Smooth muscle cell (in vitro differentiated cells): ENCODE results near the gene TMEM72. TPM values are rescaled to one million over a fixed set of nuclear protein-coding genes. Genes with fewer than 3 reads are reported as not detected.

Experiments used
- DNase-seq: peaks from one replicate; lab custom pipeline; 2025; ENCODE audit not compliant: unreplicated experiment; lab: John Stamatoyannopoulos, UW
- H2AFZ ChIP-seq: fragments of 200-600 bp; sonication (generic); 2 replicates; pipeline ENCODE4 v1.6.0; 2016; ENCODE audit warnings: antibody characterized with exemption, low read depth, mild to moderate bottlenecking
- H3F3A ChIP-seq: fragments of 200-600 bp; sonication (generic); 2 replicates; pipeline ENCODE4 v1.6.0; 2017; ENCODE audit warnings: antibody characterized with exemption, low read depth
- H3K27ac ChIP-seq: fragments of 200-600 bp; sonication (generic); 2 replicates; pipeline ENCODE4 v1.5.1; 2016; ENCODE audit warnings: low read depth, mild to moderate bottlenecking
- H3K27me3 ChIP-seq: fragments of 200-600 bp; sonication (generic); 2 replicates; pipeline ENCODE4 v1.6.1; 2016; ENCODE audit warnings: low read depth, mild to moderate bottlenecking
- H3K36me3 ChIP-seq: fragments of 200-600 bp; sonication (generic); 2 replicates; pipeline ENCODE4 v1.5.1; 2016; ENCODE audit warnings: low read depth
- H3K4me1 ChIP-seq: fragments of 200-600 bp; sonication (generic); 2 replicates; pipeline ENCODE4 v1.5.1; 2016; ENCODE audit warnings: low read depth
- H3K4me2 ChIP-seq: fragments of 200-600 bp; sonication (generic); 2 replicates; pipeline ENCODE4 v1.6.0; 2016; ENCODE audit warnings: mild to moderate bottlenecking
- H3K4me3 ChIP-seq: fragments of 200-600 bp; sonication (generic); 2 replicates; pipeline ENCODE4 v1.5.1; 2016; ENCODE audit warnings: mild to moderate bottlenecking
- H3K79me2 ChIP-seq: fragments of 200-600 bp; sonication (generic); 2 replicates; pipeline ENCODE4 v1.6.0; 2016; ENCODE audit warnings: low read depth, mild to moderate bottlenecking
- H3K9ac ChIP-seq: fragments of 200-600 bp; sonication (generic); 2 replicates; pipeline ENCODE4 v1.6.0; 2016; ENCODE audit warnings: low read depth
- H3K9me3 ChIP-seq: fragments of 200-600 bp; sonication (generic); replicated peaks from 2 replicates; pipeline ENCODE4 v1.5.1; 2016; ENCODE audit warnings: low read depth
- H4K20me1 ChIP-seq: fragments of 200-600 bp; sonication (generic); 2 replicates; pipeline ENCODE4 v1.6.0; 2016; ENCODE audit warnings: low read depth
- CTCF ChIP-seq: fragments of 200-600 bp; sonication (generic); IDR thresholded peaks from 2 replicates; pipeline ENCODE4 v1.5.1; 2017; ENCODE audit warnings: borderline replicate concordance, mild to moderate bottlenecking, antibody characterized with exemption; ENCODE audit not compliant: insufficient read depth, poor library complexity, severe bottlenecking
- WGBS: methylation state at CpG from one replicate; pipeline ENCODE4 v1.1.7; 2016; ENCODE audit warnings: low lambda C conversion rate; 5-methylcytosine and 5-hydroxymethylcytosine counted together
- polyA plus RNA-seq: library from polyadenylated mRNA; unstranded; fragments of >200 nt; fragmentation: Nextera tagmentation; extraction: Ambion mirVana; gene quantifications from 2 replicates; pipeline ENCODE4 v1.2.1, GENCODE V29; 2016
- total RNA-seq: library from RNA; depleted of rRNA; stranded (reverse); fragments of >200 nt; gene quantifications from 2 replicates; pipeline ENCODE4 v1.2.3, GENCODE V29; 2014

TMEM72 gene
- total and polyA plus RNA-seq, 2 experiments from 2014 or later, result not detected

- no peaks in the 10 kb centered on the region for H4K20me1 ChIP-seq
Measured at GRCh38 chr10:44958196-44958897, 47.2 kb downstream of the TMEM72 start.

GRCh38 chr10:44958898-44959246 is 47.7 kb downstream of the TMEM72 start:
- H3K27ac ChIP-seq, result peak overlapping the region; percentile 73
- H2AFZ ChIP-seq, result peak overlapping the region; percentile 82

More at GRCh38 chr10:44958196-44958897, 47.2 kb downstream of the TMEM72 start:
- TF ChIP-seq CTCF, result no peak
- Histone ChIP-seq H3K4me3 (peak overlapping the region; percentile 83), H3F3A (no peaks in the 10 kb centered on the region), H3K4me2 (peak overlapping the region; percentile 91), H3K9me3 (no peaks in the 10 kb centered on the region), H3K27me3 (no peaks in the 10 kb centered on the region), H3K79me2 (no peaks in the 10 kb centered on the region), H3K36me3 (no peaks in the 10 kb centered on the region), H3K9ac (peak overlapping the region; percentile 65), H2AFZ (no peak overlapping the region), H3K4me1 (peaks cover 13% of the 10 kb centered on the region), H3K27ac (peak overlapping the region; percentile 73)
- 28% methylated on average over 5 of the region's 5 CpGs for WGBS
- no peak for DNase-seq

GRCh38 chr10:44959247-44960087 is 48.3 kb downstream of the TMEM72 start, which contains the start of gene RASSF4:
Gene RASSF4 (plus strand): TSS chr10:44959802. CDS start chr10:44970203, 10,401 bp downstream.
- Histone ChIP-seq H4K20me1 (no peaks in the 10 kb centered on the region), H3K4me1 (peaks cover 24% of the 10 kb centered on the region), H3K9ac (peak within 1 kb of the TSS; percentile 65), H3K27me3 (no peaks in the 10 kb centered on the region), H3K27ac (peak within 1 kb of the TSS; percentile 73), H3K4me3 (peak within 1 kb of the TSS; percentile 83), H2AFZ (peak within 1 kb of the TSS; percentile 82), H3F3A (no peaks in the 10 kb centered on the region), H3K79me2 (no peaks in the 10 kb centered on the region), H3K9me3 (no peaks in the 10 kb centered on the region), H3K36me3 (no peaks in the 10 kb centered on the region), H3K4me2 (peak within 1 kb of the TSS; percentile 91)
- no peak for TF ChIP-seq CTCF
- DNase-seq, result peak; percentile 87
- WGBS, result 4% methylated on average over 44 of the region's 74 CpGs

More at GRCh38 chr10:44958898-44959246, 47.7 kb downstream of the TMEM72 start:
- Histone ChIP-seq H3K4me2 (peak overlapping the region; percentile 91), H3K36me3 (no peaks in the 10 kb centered on the region), H3K9ac (peak overlapping the region; percentile 65), H4K20me1 (no peaks in the 10 kb centered on the region), H3K9me3 (no peaks in the 10 kb centered on the region), H3K79me2 (no peaks in the 10 kb centered on the region), H3K4me3 (peak overlapping the region; percentile 83), H3K4me1 (peaks cover 18% of the 10 kb centered on the region), H3K27me3 (no peaks in the 10 kb centered on the region), H3F3A (no peaks in the 10 kb centered on the region)
- no peak for TF ChIP-seq CTCF
- no peak for DNase-seq
- 8% methylated on average over 6 of the region's 6 CpGs for WGBS
